Stimulated activated CD4-positive, alpha-beta T cell treated with anti-CD3 and anti-CD28 coated beads, Interleukin-1b, Interleukin-23, amount 100 ng/mL, for 4 hours (primary cell): ENCODE measurements around the gene ARSD.
"Not testable (repeated sequence)": the region's sequence is repeated elsewhere in the genome, so short reads cannot be mapped to it uniquely, and the experiment has no call there.

Experiments used
- DNase-seq, 2 donors: peaks; one replicate each; pipeline ENCODE4 v3.0.0-alpha.2; 2020; ENCODE audit warnings: low read depth in 2 of 2

Gene ARSD

GRCh38 chrX:2933125-2933900 lies 4.2 kb upstream of the ARSD start:
- no peak for DNase-seq

GRCh38 chrX:2931612-2932011 lies 2.5 kb upstream of the ARSD start:
- DNase-seq, result no peak

- no peak for DNase-seq
Observed at GRCh38 chrX:2931155-2931554, 2.0 kb upstream of the ARSD start.

- DNase-seq, result no peak
Observed at GRCh38 chrX:2928191-2928582, 952 bp downstream of the ARSD start.

GRCh38 chrX:2926664-2927275 lies 2.4 kb downstream of the ARSD start:
- DNase-seq, result no peak

GRCh38 chrX:2926255-2926654 lies 2.9 kb downstream of the ARSD start:
- DNase-seq, result not testable (repeated sequence)

GRCh38 chrX:2924151-2924550 lies 5.0 kb downstream of the ARSD start:
- DNase-seq, result no peak

- no peak for DNase-seq
Observed at GRCh38 chrX:2921750-2922149, 7.4 kb downstream of the ARSD start.

GRCh38 chrX:2921193-2921592 lies 7.9 kb downstream of the ARSD start:
- DNase-seq, result no peak

GRCh38 chrX:2917767-2918166 lies 11.4 kb downstream of the ARSD start:
- DNase-seq, result no peak

GRCh38 chrX:2913118-2913517 lies 16.0 kb downstream of the ARSD start:
- no peak for DNase-seq

GRCh38 chrX:2910109-2910508 lies 19.0 kb downstream of the ARSD start:
- no peak for DNase-seq

- no peak for DNase-seq
Observed at GRCh38 chrX:2908125-2908685, 20.9 kb downstream of the ARSD start.

- DNase-seq, result no peak
Observed at GRCh38 chrX:2907295-2907694, 21.8 kb downstream of the ARSD start.

GRCh38 chrX:2903366-2903765 lies 25.8 kb downstream of the ARSD start:
- DNase-seq, result no peak

- DNase-seq, result no peak
Observed at GRCh38 chrX:2902841-2903240, 26.3 kb downstream of the ARSD start.

GRCh38 chrX:2901367-2902036 lies 27.6 kb downstream of the ARSD start:
- no peak for DNase-seq

- no peak for DNase-seq
Observed at GRCh38 chrX:2898846-2899512, 30.2 kb downstream of the ARSD start.

- DNase-seq, result not testable (repeated sequence)
Observed at GRCh38 chrX:2897690-2898623, 31.2 kb downstream of the ARSD start.

GRCh38 chrX:2897311-2897689 lies 31.8 kb downstream of the ARSD start:
- no peak for DNase-seq

GRCh38 chrX:2894885-2895292 lies 34.2 kb downstream of the ARSD start:
- no peak for DNase-seq
